CD4-positive, CD25-positive, alpha-beta regulatory T cell (primary cell): ENCODE measurements around the gene SORBS2. TPM values are rescaled to one million over a fixed set of nuclear protein-coding genes. Genes with fewer than 3 reads are reported as not detected.

Experiments
- ATAC-seq, 2 donors: fragments of 150-1000 bp; cut with Tn5 transposase; one replicate each; pipeline ENCODE4 v1.10.0; 2021; ENCODE audit warnings: low read depth in 2 of 2, moderate number of reproducible peaks in 2 of 2, moderate library complexity in 1 of 2
- DNase-seq, 3 donors: peaks; one replicate each; pipeline versions ENCODE4 v3.0.0 to v3.0.0-alpha.2; 2012 to 2022; ENCODE audit warnings: mixed read lengths in 1 of 3
- H3K27ac ChIP-seq: one replicate; pipeline ENCODE4 v1.7.0; 2013; ENCODE audit warnings: mild to moderate bottlenecking, low read length; ENCODE audit not compliant: insufficient read depth, poor library complexity, severe bottlenecking
- H3K27me3 ChIP-seq: one replicate; pipeline ENCODE4 v1.7.0; 2013; ENCODE audit warnings: low read length; ENCODE audit not compliant: control insufficient read depth, insufficient read depth
- H3K36me3 ChIP-seq: one replicate; pipeline ENCODE4 v1.7.0; 2013; ENCODE audit warnings: mild to moderate bottlenecking, low read length, moderate library complexity; ENCODE audit not compliant: control insufficient read depth, insufficient read depth
- H3K4me1 ChIP-seq: 2 replicates; pipeline ENCODE4 v1.7.0; 2013; ENCODE audit warnings: mild to moderate bottlenecking, low read length; ENCODE audit not compliant: insufficient read depth, control insufficient read depth, poor library complexity, severe bottlenecking
- H3K4me3 ChIP-seq: one replicate; pipeline ENCODE4 v1.7.0; 2013; ENCODE audit warnings: low read depth, mild to moderate bottlenecking, low read length, moderate library complexity
- H3K9me3 ChIP-seq, 2 experiments: 1 replicate in 1 of 2; 2 replicates in 1 of 2; pipeline ENCODE4 v1.7.0; 2013; ENCODE audit warnings: low read length in 2 of 2, mild to moderate bottlenecking in 1 of 2, moderate library complexity in 1 of 2; ENCODE audit not compliant: control insufficient read depth in 2 of 2
- H3K27ac Mint-ChIP-seq, 3 donors: one replicate each; pipeline ENCODE4 v1.8.0; 2020 to 2022; ENCODE audit warnings: mild to moderate bottlenecking in 3 of 3, mixed read lengths in 3 of 3, moderate library complexity in 2 of 3
- H3K27me3 Mint-ChIP-seq: one replicate; pipeline ENCODE4 v1.8.0; 2022; ENCODE audit warnings: mild to moderate bottlenecking, mixed read lengths
- H3K36me3 Mint-ChIP-seq: one replicate; pipeline ENCODE4 v1.8.0; 2020; ENCODE audit warnings: mixed read lengths
- H3K4me1 Mint-ChIP-seq, 4 donors: one replicate each; pipeline ENCODE4 v1.8.0; 2020 to 2022; ENCODE audit warnings: mixed read lengths in 4 of 4, mild to moderate bottlenecking in 1 of 4
- H3K4me3 Mint-ChIP-seq, 4 donors: one replicate each; pipeline ENCODE4 v1.8.0; 2020 to 2022; ENCODE audit warnings: mild to moderate bottlenecking in 4 of 4, mixed read lengths in 4 of 4, moderate library complexity in 3 of 4
- H3K9me3 Mint-ChIP-seq, 7 donors: one replicate each; pipeline ENCODE4 v1.8.0; 2020 to 2022; ENCODE audit warnings: mixed read lengths in 7 of 7, mild to moderate bottlenecking in 3 of 7, moderate library complexity in 2 of 7
- polyA plus RNA-seq, 4 donors: library from polyadenylated mRNA; unstranded; fragments of 300-500 nt; fragmentation: Illumina TruSeq; gene quantifications; one replicate each; pipeline ENCODE4 v1.2.3, GENCODE V29; 2021
- total RNA-seq: library from RNA; stranded (reverse); gene quantifications from one replicate; pipeline ENCODE4 v1.2.3, GENCODE V29; 2022

SORBS2 gene
- total and polyA plus RNA-seq, 5 donors from 2014 or later = 0.07 TPM; not detected in 4

- Histone ChIP-seq H3K27me3 (no peaks in the 10 kb centered on the region), H3K27ac (no peak overlapping the region), H3K9me3 (no peaks in the 10 kb centered on the region), H3K36me3 (no peaks in the 10 kb centered on the region), H3K4me3 (no peak overlapping the region), H3K4me1 (no peaks in the 10 kb centered on the region)
- ATAC-seq (no peak), DNase-seq (no peak)
- H3K4me3 Mint-ChIP-seq = no peak overlapping the region
- H3K27ac Mint-ChIP-seq = peak overlapping the region in 1 of 3 donors; percentile 84
- no peaks in the 10 kb centered on the region for H3K4me1 Mint-ChIP-seq
- no peaks in the 10 kb centered on the region for H3K9me3 Mint-ChIP-seq
- peaks cover 8% of the 10 kb centered on the region for H3K27me3 Mint-ChIP-seq
- H3K36me3 Mint-ChIP-seq = no peaks in the 10 kb centered on the region
Observed at GRCh38 chr4:185744946-185745345, 67.0 kb downstream of the SORBS2 start.

- Mint-ChIP-seq H3K4me3 (no peak overlapping the region), H3K27me3 (peaks cover 8% of the 10 kb centered on the region), H3K4me1 (no peaks in the 10 kb centered on the region), H3K27ac (no peak overlapping the region), H3K36me3 (no peaks in the 10 kb centered on the region), H3K9me3 (no peaks in the 10 kb centered on the region)
- H3K4me3 ChIP-seq = no peak overlapping the region
- H3K27ac ChIP-seq = no peak overlapping the region
- no peaks in the 10 kb centered on the region for H3K36me3 ChIP-seq
- ATAC-seq = no peak
- no peak for DNase-seq
- H3K9me3 ChIP-seq = no peaks in the 10 kb centered on the region
- no peaks in the 10 kb centered on the region for H3K27me3 ChIP-seq
- no peaks in the 10 kb centered on the region for H3K4me1 ChIP-seq
Observed at GRCh38 chr4:185744488-185744862, 67.5 kb downstream of the SORBS2 start.

- no peaks in the 10 kb centered on the region for H3K36me3 ChIP-seq
- Mint-ChIP-seq H3K4me1 (no peaks in the 10 kb centered on the region), H3K27ac (no peak overlapping the region), H3K4me3 (no peak overlapping the region), H3K27me3 (peaks cover 8% of the 10 kb centered on the region), H3K9me3 (no peaks in the 10 kb centered on the region), H3K36me3 (no peaks in the 10 kb centered on the region)
- H3K9me3 ChIP-seq = no peaks in the 10 kb centered on the region
- DNase-seq (no peak), ATAC-seq (no peak)
- H3K4me3 ChIP-seq = no peak overlapping the region
- no peaks in the 10 kb centered on the region for H3K4me1 ChIP-seq
- no peaks in the 10 kb centered on the region for H3K27me3 ChIP-seq
- no peak overlapping the region for H3K27ac ChIP-seq
Observed at GRCh38 chr4:185743722-185744487, 68.1 kb downstream of the SORBS2 start.

- Mint-ChIP-seq H3K36me3 (no peaks in the 10 kb centered on the region), H3K27ac (no peak overlapping the region)
- DNase-seq = no peak
Observed at GRCh38 chr4:185742766-185743165, 69.2 kb downstream of the SORBS2 start.

GRCh38 chr4:185741795-185742194 lies 70.2 kb downstream of the SORBS2 start:
- H3K36me3 ChIP-seq = no peaks in the 10 kb centered on the region
- DNase-seq = no peak

More at GRCh38 chr4:185742766-185743165, 69.2 kb downstream of the SORBS2 start:
- H3K9me3 Mint-ChIP-seq = no peaks in the 10 kb centered on the region
- Histone ChIP-seq H3K4me1 (no peaks in the 10 kb centered on the region), H3K9me3 (no peaks in the 10 kb centered on the region), H3K4me3 (no peak overlapping the region), H3K27ac (no peak overlapping the region), H3K36me3 (no peaks in the 10 kb centered on the region), H3K27me3 (no peaks in the 10 kb centered on the region)
- H3K27me3 Mint-ChIP-seq = peaks cover 8% of the 10 kb centered on the region
- H3K4me1 Mint-ChIP-seq = no peaks in the 10 kb centered on the region
- H3K4me3 Mint-ChIP-seq = no peak overlapping the region
- ATAC-seq = peak in 1 of 2 donors; percentile 14

GRCh38 chr4:185740471-185740873 lies 71.5 kb downstream of the SORBS2 start:
- Mint-ChIP-seq H3K27ac (no peak overlapping the region), H3K4me1 (no peaks in the 10 kb centered on the region), H3K9me3 (no peaks in the 10 kb centered on the region), H3K4me3 (no peak overlapping the region), H3K27me3 (peaks cover 8% of the 10 kb centered on the region), H3K36me3 (no peaks in the 10 kb centered on the region)
- Histone ChIP-seq H3K27ac (no peak overlapping the region), H3K4me1 (no peaks in the 10 kb centered on the region), H3K4me3 (no peak overlapping the region), H3K9me3 (no peaks in the 10 kb centered on the region), H3K27me3 (no peaks in the 10 kb centered on the region), H3K36me3 (no peaks in the 10 kb centered on the region)
- ATAC-seq (no peak), DNase-seq (no peak)

More at GRCh38 chr4:185741795-185742194, 70.2 kb downstream of the SORBS2 start:
- H3K4me3 ChIP-seq = no peak overlapping the region
- no peaks in the 10 kb centered on the region for H3K4me1 Mint-ChIP-seq
- no peak overlapping the region for H3K27ac ChIP-seq
- H3K4me3 Mint-ChIP-seq = no peak overlapping the region
- H3K9me3 Mint-ChIP-seq = no peaks in the 10 kb centered on the region
- peak overlapping the region in 1 of 3 donors; percentile 15 for H3K27ac Mint-ChIP-seq
- no peak for ATAC-seq
- peaks cover 8% of the 10 kb centered on the region for H3K27me3 Mint-ChIP-seq
- no peaks in the 10 kb centered on the region for H3K4me1 ChIP-seq
- no peaks in the 10 kb centered on the region for H3K27me3 ChIP-seq
- H3K36me3 Mint-ChIP-seq = no peaks in the 10 kb centered on the region
- H3K9me3 ChIP-seq = no peaks in the 10 kb centered on the region

GRCh38 chr4:185738820-185739219 lies 73.2 kb downstream of the SORBS2 start:
- ATAC-seq (no peak), DNase-seq (no peak)
- Mint-ChIP-seq H3K27me3 (no peaks in the 10 kb centered on the region), H3K4me1 (no peaks in the 10 kb centered on the region), H3K36me3 (no peaks in the 10 kb centered on the region), H3K4me3 (no peak overlapping the region), H3K27ac (no peak overlapping the region), H3K9me3 (no peaks in the 10 kb centered on the region)
- H3K27ac ChIP-seq = no peak overlapping the region
- no peaks in the 10 kb centered on the region for H3K4me1 ChIP-seq
- H3K36me3 ChIP-seq = no peaks in the 10 kb centered on the region
- H3K4me3 ChIP-seq = no peak overlapping the region
- no peaks in the 10 kb centered on the region for H3K27me3 ChIP-seq
- no peaks in the 10 kb centered on the region for H3K9me3 ChIP-seq

GRCh38 chr4:185738038-185738552 lies 73.9 kb downstream of the SORBS2 start:
- no peak overlapping the region for H3K4me3 Mint-ChIP-seq
- H3K27ac ChIP-seq = no peak overlapping the region

More at GRCh38 chr4:185738038-185738552, 73.9 kb downstream of the SORBS2 start:
- H3K36me3 ChIP-seq = no peaks in the 10 kb centered on the region
- no peaks in the 10 kb centered on the region for H3K27me3 Mint-ChIP-seq
- no peak overlapping the region for H3K27ac Mint-ChIP-seq
- H3K4me1 Mint-ChIP-seq = no peaks in the 10 kb centered on the region
- ATAC-seq = no peak
- H3K9me3 Mint-ChIP-seq = no peaks in the 10 kb centered on the region
- DNase-seq = no peak
- H3K9me3 ChIP-seq = no peaks in the 10 kb centered on the region
- H3K36me3 Mint-ChIP-seq = no peaks in the 10 kb centered on the region
- H3K27me3 ChIP-seq = no peaks in the 10 kb centered on the region
- H3K4me1 ChIP-seq = no peaks in the 10 kb centered on the region
- no peak overlapping the region for H3K4me3 ChIP-seq
